IMR-90 (cell line): Measurements from ENCODE around the gene RAPGEF2. TPM values are rescaled to one million over a fixed set of nuclear protein-coding genes. Genes with fewer than 3 reads are reported as not detected.

Experiments
- ATAC-seq: fragments of 200-7000 bp; cut with Tn5 transposase; 2 replicates; pipeline ENCODE4 v1.9.1; 2020; ENCODE audit warnings: low read depth, mild to moderate bottlenecking, moderate library complexity
- BruUV-seq: library from RNA; stranded (reverse); fragments of 400-500 nt; replicated peaks from 2 replicates; lab custom pipeline; 2021; lab: Mats Ljungman, UMichigan
- CTCF ChIA-PET: fragments of 300-600 bp; formaldehyde crosslinking; extraction: SDS; loops from one replicate; lab custom pipeline; 2021; ENCODE audit warnings: antibody characterized with exemption; lab: Yijun Ruan, JAX
- POLR2A ChIA-PET: fragments of 300-600 bp; sonication (Branson Sonifier 250); formaldehyde crosslinking; loops from one replicate; lab custom pipeline; 2022; ENCODE audit warnings: antibody characterized with exemption; ENCODE audit not compliant: unreplicated experiment; lab: Charles Lee
- DNase-seq: peaks from one replicate; pipeline ENCODE4 v3.0.0; 2013
- H2AFZ ChIP-seq: replicated peaks from 2 replicates; pipeline ENCODE3; 2013; ENCODE audit warnings: low read length, mild to moderate bottlenecking; ENCODE audit not compliant: poor library complexity
- H2AK5ac ChIP-seq: 2 replicates; pipeline ENCODE4 v1.6.1; 2013; ENCODE audit warnings: low read depth, low read length, inconsistent platforms
- H2AK9ac ChIP-seq: replicated peaks from 2 replicates; pipeline ENCODE3; 2013; ENCODE audit warnings: mild to moderate bottlenecking, low read depth, low read length, moderate library complexity; ENCODE audit not compliant: poor library complexity
- H2BK120ac ChIP-seq: 2 replicates; pipeline ENCODE4 v1.6.1; 2013; ENCODE audit warnings: low read depth, low read length, inconsistent platforms
- H2BK15ac ChIP-seq: 3 replicates; pipeline ENCODE4 v1.6.1; 2013; ENCODE audit warnings: low read depth, low read length, inconsistent platforms
- H2BK20ac ChIP-seq: 2 replicates; pipeline ENCODE4 v1.6.1; 2013; ENCODE audit warnings: low read depth, mild to moderate bottlenecking, inconsistent platforms, low read length, moderate library complexity
- H2BK5ac ChIP-seq: 2 replicates; pipeline ENCODE4 v1.6.1; 2013; ENCODE audit warnings: mild to moderate bottlenecking, low read depth, low read length, inconsistent platforms; ENCODE audit not compliant: poor library complexity, severe bottlenecking
- H3K14ac ChIP-seq: replicated peaks from 2 replicates; pipeline ENCODE4 v1.6.1; 2013; ENCODE audit warnings: low read depth, low read length, inconsistent platforms
- H3K18ac ChIP-seq: 2 replicates; pipeline ENCODE4 v1.6.1; 2013; ENCODE audit warnings: low read depth, low read length, control low read depth
- H3K23ac ChIP-seq: 2 replicates; pipeline ENCODE4 v1.6.1; 2013; ENCODE audit warnings: low read depth, low read length, inconsistent platforms
- H3K27ac ChIP-seq: 2 replicates; pipeline ENCODE4 v1.5.1; 2013; ENCODE audit warnings: mild to moderate bottlenecking, control low read depth, low read length; ENCODE audit not compliant: insufficient read depth
- H3K27me3 ChIP-seq: 2 replicates; pipeline ENCODE4 v1.6.1; 2013; ENCODE audit warnings: low read length; ENCODE audit not compliant: control insufficient read depth, insufficient read depth
- H3K36me3 ChIP-seq: 2 replicates; pipeline ENCODE4 v1.6.1; 2013; ENCODE audit warnings: low read length, mixed read lengths; ENCODE audit not compliant: control insufficient read depth, insufficient read depth
- H3K4ac ChIP-seq: 2 replicates; pipeline ENCODE4 v1.6.1; 2013; ENCODE audit warnings: low read depth, low read length, inconsistent platforms
- H3K4me1 ChIP-seq: 2 replicates; pipeline ENCODE4 v1.6.1; 2013; ENCODE audit warnings: low read length, mixed read lengths; ENCODE audit not compliant: control insufficient read depth, insufficient read depth
- H3K4me2 ChIP-seq: 2 replicates; pipeline ENCODE4 v1.6.1; 2013; ENCODE audit warnings: low read depth, mild to moderate bottlenecking, control low read depth, low read length, moderate library complexity
- H3K4me3 ChIP-seq: 2 replicates; pipeline ENCODE4 v1.5.1; 2013; ENCODE audit warnings: low read depth, mild to moderate bottlenecking, control low read depth, low read length, moderate library complexity; ENCODE audit not compliant: insufficient read depth
- H3K56ac ChIP-seq: 2 replicates; pipeline ENCODE4 v1.6.1; 2013; ENCODE audit warnings: low read length, inconsistent platforms; ENCODE audit not compliant: insufficient read depth; ENCODE audit errors: extremely low read depth
- H3K79me1 ChIP-seq, 2 experiments: 2 replicates each; pipeline ENCODE4 v1.6.1; 2013; ENCODE audit warnings: low read length in 2 of 2, inconsistent platforms in 1 of 2, low read depth in 1 of 2
- H3K9ac ChIP-seq: 2 replicates; pipeline ENCODE4 v1.6.1; 2013; ENCODE audit warnings: low read depth, low read length, control low read depth
- H3K9me1 ChIP-seq: 2 replicates; pipeline ENCODE4 v1.6.1; 2013; ENCODE audit warnings: low read length, inconsistent platforms; ENCODE audit not compliant: insufficient read depth
- H3K9me3 ChIP-seq: 2 replicates; pipeline ENCODE4 v1.6.1; 2013; ENCODE audit warnings: low read length; ENCODE audit not compliant: control insufficient read depth, insufficient read depth
- H4K20me1 ChIP-seq: 2 replicates; pipeline ENCODE4 v1.6.1; 2013; ENCODE audit warnings: low read length, inconsistent platforms; ENCODE audit not compliant: insufficient read depth
- H4K5ac ChIP-seq: 2 replicates; pipeline ENCODE4 v1.6.1; 2013; ENCODE audit warnings: mild to moderate bottlenecking, low read depth, low read length, control low read depth
- H4K8ac ChIP-seq, 2 experiments: 2 replicates each; pipeline ENCODE4 v1.6.1; 2013; ENCODE audit warnings: low read depth in 2 of 2, low read length in 2 of 2, control low read depth in 1 of 2, inconsistent platforms in 1 of 2
- H4K91ac ChIP-seq: 2 replicates; pipeline ENCODE4 v1.6.1; 2013; ENCODE audit warnings: low read depth, low read length, inconsistent platforms; ENCODE audit not compliant: insufficient read depth
- BHLHE40 ChIP-seq: fragments of 150-350 bp; IDR thresholded peaks from 2 replicates; pipeline ENCODE4 v1.6.1; 2016; ENCODE audit warnings: mild to moderate bottlenecking, low read depth, low read length
- CEBPB ChIP-seq: IDR thresholded peaks from 2 replicates; pipeline ENCODE4 v1.6.1; 2012; ENCODE audit warnings: low read depth, low read length, improper control_type of control experiment
- CTCF ChIP-seq: conservative IDR thresholded peaks from 2 replicates; pipeline ENCODE4 v1.5.1; 2012; ENCODE audit warnings: mild to moderate bottlenecking, low read depth, low read length, improper control_type of control experiment
- FOS ChIP-seq: fragments of 150-350 bp; IDR thresholded peaks from 2 replicates; pipeline ENCODE4 v1.6.1; 2016; ENCODE audit warnings: low read depth, low read length
- MAFK ChIP-seq: IDR thresholded peaks from 2 replicates; pipeline ENCODE4 v1.6.1; 2012; ENCODE audit warnings: low read depth, low read length, improper control_type of control experiment
- MAZ ChIP-seq: IDR thresholded peaks from 2 replicates; pipeline ENCODE4 v1.6.1; 2012; ENCODE audit warnings: low read depth, mild to moderate bottlenecking, low read length, improper control_type of control experiment, moderate library complexity, borderline replicate concordance
- MXI1 ChIP-seq: IDR thresholded peaks from 2 replicates; pipeline ENCODE4 v1.6.1; 2012; ENCODE audit warnings: low read depth, mild to moderate bottlenecking, low read length, moderate library complexity, borderline replicate concordance
- NFE2L2 ChIP-seq: fragments of 150-350 bp; IDR thresholded peaks from 2 replicates; pipeline ENCODE4 v1.6.1; 2016; ENCODE audit warnings: low read depth, mild to moderate bottlenecking, low read length
- RCOR1 ChIP-seq: IDR thresholded peaks from 2 replicates; pipeline ENCODE4 v1.6.1; 2012; ENCODE audit warnings: mild to moderate bottlenecking, low read length, improper control_type of control experiment; ENCODE audit not compliant: insufficient replicate concordance
- WGBS, 2 experiments: methylation state at CpG; one replicate each; pipeline versions ENCODE4 v1.1.5 to v1.1.7; 2013; ENCODE audit warnings: missing lambda C conversion rate in 2 of 2; ENCODE audit not compliant: insufficient read length in 1 of 2; ENCODE audit errors: extremely low coverage in 2 of 2; 5-methylcytosine and 5-hydroxymethylcytosine counted together
- dilution Hi-C: fragments of 300-500 bp; cut with HindIII; formaldehyde crosslinking; loops from one replicate; pipeline ENCODE4 v1.14.3; 2018; ENCODE audit warnings: low sequenced_read_pairs; ENCODE audit not compliant: unreplicated experiment
- in situ Hi-C: fragments of 300-500 bp; cut with MboI; formaldehyde crosslinking; loops from 3 replicates; pipeline ENCODE4 v1.14.3; 2019; ENCODE audit warnings: low sequenced_read_pairs, inconsistent platforms, mixed read lengths
- intact Hi-C: fragments of 100-400 bp; cut with micrococcal nuclease; formaldehyde crosslinking; loops from 2 replicates; pipeline ENCODE4 v1.10.0; 2022
- polyA plus RNA-seq, 3 experiments: library from polyadenylated mRNA; depleted of rRNA; stranded (reverse); fragments of >200 nt; gene quantifications; 2 replicates each; pipeline ENCODE4 v1.2.3, GENCODE V29; 2012; ENCODE audit warnings: low replicate concordance in 1 of 3
- total RNA-seq: library from RNA; depleted of rRNA; stranded (reverse); fragments of >200 nt; gene quantifications from 2 replicates; pipeline ENCODE4 v1.2.3, GENCODE V29; 2012

RAPGEF2 gene
- total and polyA plus RNA-seq, 2 of the 4 experiments (the other 2 are of a cell fraction), result 27.6 to 109 TPM

- BruUV-seq, result no TSS peak
- CTCF ChIA-PET, result no interaction called here
- in situ Hi-C loops, result no loop called here
Measured at GRCh38 chr4:159117968-159118367, 15.1 kb downstream of the RAPGEF2 start.

More at GRCh38 chr4:159117968-159118367, 15.1 kb downstream of the RAPGEF2 start:
- Histone ChIP-seq H2BK120ac (no peak overlapping the region), H3K56ac (no peak overlapping the region), H3K9me1 (no peaks in the 10 kb centered on the region; the same call in 1 of the 2 replicates), H3K18ac (no peak overlapping the region), H3K27ac (no peak overlapping the region), H4K20me1 (peaks cover 13% of the 10 kb centered on the region), H3K79me1 (peaks cover 11 to 31% of the 10 kb centered on the region in 2 experiments; a peak in 3 of 4 replicates), H2AK9ac (no peak overlapping the region), H2AFZ (no peak overlapping the region), H3K4me2 (no peak overlapping the region), H3K23ac (no peak overlapping the region), H4K5ac (no peak overlapping the region), H3K27me3 (no peaks in the 10 kb centered on the region), H3K9me3 (no peaks in the 10 kb centered on the region), H2BK20ac (no peak overlapping the region), H3K4me3 (no peak overlapping the region), H4K8ac (no peak overlapping the region), H2AK5ac (no peak overlapping the region), H2BK5ac (no peak overlapping the region), H3K9ac (no peak overlapping the region), H3K4me1 (no peaks in the 10 kb centered on the region), H2BK15ac (no peak overlapping the region), H3K36me3 (no peaks in the 10 kb centered on the region), H4K91ac (no peak overlapping the region), H3K14ac (no peak overlapping the region), H3K4ac (no peak overlapping the region)
- dilution Hi-C loops (no loop called here), intact Hi-C loops (no loop called here)
- WGBS, 2 experiments, result no CpG with 5 or more reads among the region's 2 CpGs
- no peak for TF ChIP-seq CTCF
- no peak for TF ChIP-seq MXI1
- TF ChIP-seq RCOR1, result no peak
- no peak for TF ChIP-seq FOS
- no peak for TF ChIP-seq MAZ
- no peak for TF ChIP-seq NFE2L2
- TF ChIP-seq MAFK, result no peak
- TF ChIP-seq CEBPB, result no peak
- TF ChIP-seq BHLHE40, result no peak
- DNase-seq (no peak), ATAC-seq (no peak)
- POLR2A ChIA-PET, result no interaction called here
